Endothelial cell of umbilical vein (primary cell): ENCODE data around the gene FAM193A. TPM values are rescaled to one million over a fixed set of nuclear protein-coding genes. Genes with fewer than 3 reads are reported as not detected.

ENCODE experiments used
- BruUV-seq: library from RNA; stranded (reverse); fragments of 400-500 nt; replicated peaks from 2 replicates; lab custom pipeline; 2021; lab: Mats Ljungman, UMichigan
- CTCF ChIA-PET: fragments of 300-600, 350-600 bp; sonication (Branson Sonifier 250); formaldehyde crosslinking; loops from one replicate; lab custom pipeline; 2021; ENCODE audit warnings: antibody characterized with exemption, inconsistent platforms; lab: Charles Lee
- POLR2A ChIA-PET: fragments of 300-600, 350-600 bp; sonication (Branson Sonifier 250); formaldehyde crosslinking; loops from one replicate; lab custom pipeline; 2021; ENCODE audit warnings: antibody characterized with exemption, inconsistent platforms; lab: Charles Lee
- DNase-seq: peaks from one replicate; pipeline ENCODE4 v3.0.0-alpha.2; 2011; ENCODE audit warnings: low read depth, low spot score
- FAIRE-seq: peaks from 2 replicates; lab custom pipeline; 2011; peaks lifted over from hg19 to GRCh38; lab: Jason Lieb, UNC
- H2AFZ ChIP-seq: 2 replicates; pipeline ENCODE4 v1.6.0; 2012; ENCODE audit warnings: low read depth, low read length, control low read depth, inconsistent platforms
- H3K27ac ChIP-seq: 2 replicates; pipeline ENCODE4 v1.5.1; 2011; ENCODE audit warnings: low read depth, mild to moderate bottlenecking, control low read depth, low read length, moderate library complexity; ENCODE audit not compliant: insufficient read depth
- H3K27me3 ChIP-seq, 2 experiments: 2 replicates each; pipeline versions ENCODE4 v1.6.0 to v1.6.1; 2011; ENCODE audit warnings: low read length in 2 of 2, mixed read lengths in 1 of 2; ENCODE audit not compliant: control insufficient read depth in 2 of 2, insufficient read depth in 2 of 2
- H3K36me3 ChIP-seq, 2 experiments: 2 replicates in 1 of 2; 3 replicates in 1 of 2; pipeline ENCODE4 v1.5.1; 2011; ENCODE audit warnings: low read length in 2 of 2, mild to moderate bottlenecking in 1 of 2, moderate library complexity in 1 of 2; ENCODE audit not compliant: control insufficient read depth in 2 of 2, insufficient read depth in 2 of 2; ENCODE audit errors: extremely low read depth in 1 of 2
- H3K4me1 ChIP-seq: 3 replicates; pipeline ENCODE4 v1.5.1; 2011; ENCODE audit warnings: mild to moderate bottlenecking, low read length; ENCODE audit not compliant: control insufficient read depth, insufficient read depth; ENCODE audit errors: extremely low read depth
- H3K4me2 ChIP-seq: 2 replicates; pipeline ENCODE4 v1.6.1; 2011; ENCODE audit warnings: low read length, control low read depth, mixed read lengths; ENCODE audit not compliant: insufficient read depth
- H3K4me3 ChIP-seq, 3 experiments: fragments of 200-600 bp in 1 of 3; sonication (generic), shearing (Covaris generic) in 1 of 3; replicated peaks in 1 of 3; 2 replicates each; pipeline ENCODE4 v1.5.1; 2011 to 2016; ENCODE audit warnings: control low read depth in 3 of 3, low read length in 3 of 3, mild to moderate bottlenecking in 2 of 3, inconsistent platforms in 1 of 3, low read depth in 1 of 3, moderate library complexity in 1 of 3; ENCODE audit not compliant: insufficient read depth in 1 of 3
- H3K79me2 ChIP-seq: 2 replicates; pipeline ENCODE4 v1.6.0; 2012; ENCODE audit warnings: low read length, inconsistent platforms; ENCODE audit not compliant: control insufficient read depth, insufficient read depth
- H3K9ac ChIP-seq: replicated peaks from 2 replicates; pipeline ENCODE3; 2011; ENCODE audit warnings: low read length, control low read depth; ENCODE audit not compliant: insufficient read depth; ENCODE audit errors: extremely low read depth
- H3K9me1 ChIP-seq: replicated peaks from 3 replicates; pipeline ENCODE4 v1.6.0; 2011; ENCODE audit warnings: mild to moderate bottlenecking, low read length; ENCODE audit not compliant: control insufficient read depth, insufficient read depth; ENCODE audit errors: extremely low read depth
- H3K9me3 ChIP-seq: replicated peaks from 2 replicates; pipeline ENCODE4 v1.5.1; 2012; ENCODE audit warnings: low read length, inconsistent platforms; ENCODE audit not compliant: control insufficient read depth, insufficient read depth
- H4K20me1 ChIP-seq: replicated peaks from 2 replicates; pipeline ENCODE3; 2011; ENCODE audit warnings: mild to moderate bottlenecking, low read length; ENCODE audit not compliant: control insufficient read depth, insufficient read depth; ENCODE audit errors: extremely low read depth
- EZH2 ChIP-seq: IDR thresholded peaks from 2 replicates; pipeline ENCODE4 v1.6.1; 2012; ENCODE audit warnings: borderline replicate concordance, low read depth, mild to moderate bottlenecking, moderate library complexity, low read length, inconsistent platforms; ENCODE audit not compliant: severe bottlenecking
- FOS ChIP-seq: IDR thresholded peaks from 2 replicates; pipeline ENCODE4 v1.6.1; 2011; ENCODE audit warnings: mild to moderate bottlenecking, low read length, moderate library complexity, borderline replicate concordance; ENCODE audit not compliant: insufficient read depth
- GATA2 ChIP-seq: IDR thresholded peaks from 2 replicates; pipeline ENCODE4 v1.7.0; 2011; ENCODE audit warnings: low read depth, mild to moderate bottlenecking, moderate library complexity, mixed read lengths, low read length; ENCODE audit not compliant: insufficient read length, insufficient read depth
- JUN ChIP-seq: IDR thresholded peaks from 2 replicates; pipeline ENCODE4 v1.6.1; 2011; ENCODE audit warnings: borderline replicate concordance, low read depth; ENCODE audit not compliant: insufficient read length, insufficient read depth
- MAX ChIP-seq: IDR thresholded peaks from 2 replicates; pipeline ENCODE4 v1.6.1; 2011; ENCODE audit not compliant: insufficient read depth, insufficient read length
- MYC ChIP-seq: IDR thresholded peaks from one replicate; pipeline ENCODE4 v1.6.1; 2011; ENCODE audit warnings: mild to moderate bottlenecking, low read depth, low read length
- POLR2A ChIP-seq: IDR thresholded peaks from 2 replicates; pipeline ENCODE4 v1.6.1; 2012; ENCODE audit warnings: low read depth, mild to moderate bottlenecking, control low read depth, low read length
- POLR2AphosphoS5 ChIP-seq: IDR thresholded peaks from 2 replicates; pipeline ENCODE4 v1.6.1; 2012; ENCODE audit warnings: low read depth, mild to moderate bottlenecking, control low read depth, low read length, moderate library complexity; ENCODE audit not compliant: insufficient read depth
- dilution Hi-C: fragments of 300-500 bp; cut with MboI; formaldehyde crosslinking; loops from one replicate; pipeline ENCODE4 v1.15.0; 2019; ENCODE audit warnings: low sequenced_read_pairs; ENCODE audit not compliant: extremely low pct_ligation_motif_present
- intact Hi-C: fragments of 100-400 bp; cut with micrococcal nuclease; formaldehyde crosslinking; loops from one replicate; pipeline ENCODE4 v1.10.0; 2022
- polyA plus RNA-seq, 4 experiments: library from polyadenylated mRNA; depleted of rRNA in 3 of 4; stranded (reverse) in 3 of 4; unstranded in 1 of 4; fragments of >200 nt; gene quantifications; 2 replicates each; pipeline versions ENCODE4 v1.2.1 to v1.2.3, GENCODE V29; 2011 to 2012; ENCODE audit warnings: missing spikeins in 1 of 4
- total RNA-seq: library from RNA; stranded (reverse); gene quantifications from 2 replicates; pipeline ENCODE4 v1.2.3, GENCODE V29; 2021
- TF ChIP-seq, protein P1 (sequence below), 2 donors: IDR thresholded peaks; 1 replicate in 1 of 2; 2 replicates in 1 of 2; pipeline ENCODE4 v1.5.1; 2011; ENCODE audit warnings: low read length in 2 of 2, mild to moderate bottlenecking in 2 of 2, moderate library complexity in 2 of 2, control low read depth in 1 of 2, inconsistent platforms in 1 of 2, low read depth in 1 of 2; ENCODE audit not compliant: insufficient read depth in 1 of 2; ENCODE audit errors: extremely low read depth in 1 of 2

Gene FAM193A
- total and polyA plus RNA-seq, 2 donors (not counting 3 experiments of a cell fraction or from before 2014, with no cell fraction given): 12.3 to 32.1 TPM

DNA sequence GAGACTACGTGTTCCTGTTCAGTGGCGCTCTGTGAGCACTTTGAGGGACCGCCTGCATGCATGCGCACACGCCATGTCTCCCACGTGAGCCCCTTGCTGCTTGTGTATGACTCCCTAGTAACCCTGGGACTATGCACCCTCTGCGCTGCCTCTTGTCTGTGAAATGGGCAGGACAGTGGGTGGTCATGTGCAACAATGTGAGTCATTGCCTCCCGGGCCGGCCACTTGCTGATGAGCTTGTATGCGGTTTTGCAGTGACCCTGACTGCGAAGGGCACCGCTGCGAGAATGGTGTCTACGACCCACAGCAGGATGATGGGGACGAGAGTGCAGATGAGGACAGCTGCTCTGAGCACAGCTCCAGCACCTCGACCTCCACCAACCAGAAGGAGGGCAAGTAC is 158.2 kb downstream of the FAM193A start:
- Histone ChIP-seq H3K9me1 (no peaks in the 10 kb centered on the region), H3K9ac (no peak overlapping the region), H3K4me2 (no peak overlapping the region), H2AFZ (no peak overlapping the region), H3K27me3 (no peaks in the 10 kb centered on the region), H4K20me1 (no peaks in the 10 kb centered on the region), H3K36me3 (peaks cover 2 to 49% of the 10 kb centered on the region in 2 experiments), H3K4me1 (no peaks in the 10 kb centered on the region), H3K4me3 (no peak overlapping the region), H3K27ac (no peak overlapping the region), H3K79me2 (no peaks in the 10 kb centered on the region), H3K9me3 (no peaks in the 10 kb centered on the region)
- BruUV-seq: no TSS peak
- DNase-seq (no peak), FAIRE-seq (no peak)
- POLR2A ChIA-PET: no interaction called here
- CTCF ChIA-PET: interaction anchor here (1.0 kb wide), 1 partner anchor 9 kb away, joined by 3 read pairs; no protein-coding TSS in a partner anchor
- dilution Hi-C loops (no loop called here), intact Hi-C loops (no loop called here)
- TF ChIP-seq POLR2A: no peak
- TF ChIP-seq GATA2: no peak
- TF ChIP-seq MYC: no peak
- TF ChIP-seq MAX: no peak
- no peak for TF ChIP-seq POLR2AphosphoS5
- TF ChIP-seq, protein P1, sequence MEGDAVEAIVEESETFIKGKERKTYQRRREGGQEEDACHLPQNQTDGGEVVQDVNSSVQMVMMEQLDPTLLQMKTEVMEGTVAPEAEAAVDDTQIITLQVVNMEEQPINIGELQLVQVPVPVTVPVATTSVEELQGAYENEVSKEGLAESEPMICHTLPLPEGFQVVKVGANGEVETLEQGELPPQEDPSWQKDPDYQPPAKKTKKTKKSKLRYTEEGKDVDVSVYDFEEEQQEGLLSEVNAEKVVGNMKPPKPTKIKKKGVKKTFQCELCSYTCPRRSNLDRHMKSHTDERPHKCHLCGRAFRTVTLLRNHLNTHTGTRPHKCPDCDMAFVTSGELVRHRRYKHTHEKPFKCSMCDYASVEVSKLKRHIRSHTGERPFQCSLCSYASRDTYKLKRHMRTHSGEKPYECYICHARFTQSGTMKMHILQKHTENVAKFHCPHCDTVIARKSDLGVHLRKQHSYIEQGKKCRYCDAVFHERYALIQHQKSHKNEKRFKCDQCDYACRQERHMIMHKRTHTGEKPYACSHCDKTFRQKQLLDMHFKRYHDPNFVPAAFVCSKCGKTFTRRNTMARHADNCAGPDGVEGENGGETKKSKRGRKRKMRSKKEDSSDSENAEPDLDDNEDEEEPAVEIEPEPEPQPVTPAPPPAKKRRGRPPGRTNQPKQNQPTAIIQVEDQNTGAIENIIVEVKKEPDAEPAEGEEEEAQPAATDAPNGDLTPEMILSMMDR (IDR thresholded peaks at IDR 0.05; ENCODE audit: extremely low read depth in 1 of 2, insufficient read depth in 1 of 2, low read depth in 1 of 2, low read length in 2 of 2): no peak
- no peak for TF ChIP-seq JUN
- TF ChIP-seq EZH2: no peak
- no peak for TF ChIP-seq FOS
